Measurements from ENCODE around the gene MLXIP. TPM values are rescaled to one million over a fixed set of nuclear protein-coding genes. Genes with fewer than 3 reads are reported as not detected.
A peak's percentile ranks its signal among the peaks of the same experiment; 100 is the strongest.

The MLXIP gene
- total RNA-seq, 1 experiment from 2014 or later: 46.3 TPM

- DNase-seq (ENCODE audit: low read depth, low spot score): no peak
- no TSS peak for BruUV-seq (replicated peaks)
- TF ChIP-seq ZNF274 (IDR thresholded peaks at IDR 0.05; ENCODE audit: low read depth, low read length) (no peak), ZFX (IDR thresholded peaks at IDR 0.05) (no peak), EGR1 (IDR thresholded peaks at IDR 0.05; ENCODE audit: low read depth) (no peak), JUND (IDR thresholded peaks at IDR 0.05) (no peak), SP1 (IDR thresholded peaks at IDR 0.05; ENCODE audit: low read depth) (no peak), MAX (IDR thresholded peaks at IDR 0.05) (no peak), ZBTB33 (IDR thresholded peaks at IDR 0.05; ENCODE audit: extremely low read depth, insufficient replicate concordance, low read length) (no peak), ELF1 (IDR thresholded peaks at IDR 0.05; ENCODE audit: borderline replicate concordance, low read depth) (no peak), POLR2AphosphoS5 (IDR thresholded peaks at IDR 0.05; ENCODE audit: low read depth, low read length) (no peak), REST (IDR thresholded peaks at IDR 0.05; ENCODE audit: low read depth) (no peak), CEBPB (IDR thresholded peaks at IDR 0.05; ENCODE audit: low read depth) (no peak)
- peak overlapping the region; percentile 80 for H3K4me2 ChIP-seq (ENCODE audit: low read length)
- ATAC-seq: no peak
- peak overlapping the region; percentile 49; the same call in 1 of the 2 replicates for H3K9ac ChIP-seq (ENCODE audit: low read length)
- peaks cover 89% of the 10 kb centered on the region for H3K79me2 ChIP-seq (ENCODE audit: insufficient read depth, low read length)
- H3K27me3 ChIP-seq (ENCODE audit: insufficient read depth, low read length): no peaks in the 10 kb centered on the region
- no peak overlapping the region for H3K27ac ChIP-seq (ENCODE audit: low read depth, low read length)
- intact Hi-C loops (cut with micrococcal nuclease): no loop called here
- CTCF ChIA-PET: no interaction called here
- H3K9me3 ChIP-seq (ENCODE audit: control insufficient read depth in 1 of 2, insufficient read depth in 1 of 2, low read depth in 1 of 2, low read length in 2 of 2): no peaks in the 10 kb centered on the region
- POLR2A ChIA-PET: no interaction called here
- RAD21 ChIA-PET (ENCODE audit: low non-redundant PET in 1 of 2, low total read pairs in 2 of 2, uncharacterized antibody in 2 of 2, unreplicated experiment in 2 of 2): interaction anchor here in 1 of 2 experiments (0.8 kb wide), 1 partner anchor 19 kb away, joined by 3 read pairs; no protein-coding TSS in a partner anchor
- H3K36me3 ChIP-seq (ENCODE audit: control insufficient read depth in 1 of 2, insufficient read depth in 2 of 2, low read length in 2 of 2): no peaks in the 10 kb centered on the region
- H4K20me1 ChIP-seq (ENCODE audit: insufficient read depth): no peaks in the 10 kb centered on the region; the same call in 1 of the 2 replicates
- H3K4me1 ChIP-seq (ENCODE audit: control insufficient read depth in 1 of 2, insufficient read depth in 2 of 2, low read length in 2 of 2): peaks cover 48 to 65% of the 10 kb centered on the region in 2 experiments
- no peaks in the 10 kb centered on the region for H3K9me2 ChIP-seq (ENCODE audit: insufficient read depth)
- H3K4me3 ChIP-seq (replicated peaks in 1 of 2; ENCODE audit: low read depth in 1 of 2, low read length in 2 of 2): no peak overlapping the region
- no peak overlapping the region for H2AFZ ChIP-seq (ENCODE audit: low read depth, low read length, poor library complexity, severe bottlenecking)
Observed at GRCh38 chr12:122107261-122107660, 28.7 kb downstream of the MLXIP start.

Measured in HCT116 (cell line).